ENCODE measurements around the gene RIMKLB.

RIMKLB gene

DNA sequence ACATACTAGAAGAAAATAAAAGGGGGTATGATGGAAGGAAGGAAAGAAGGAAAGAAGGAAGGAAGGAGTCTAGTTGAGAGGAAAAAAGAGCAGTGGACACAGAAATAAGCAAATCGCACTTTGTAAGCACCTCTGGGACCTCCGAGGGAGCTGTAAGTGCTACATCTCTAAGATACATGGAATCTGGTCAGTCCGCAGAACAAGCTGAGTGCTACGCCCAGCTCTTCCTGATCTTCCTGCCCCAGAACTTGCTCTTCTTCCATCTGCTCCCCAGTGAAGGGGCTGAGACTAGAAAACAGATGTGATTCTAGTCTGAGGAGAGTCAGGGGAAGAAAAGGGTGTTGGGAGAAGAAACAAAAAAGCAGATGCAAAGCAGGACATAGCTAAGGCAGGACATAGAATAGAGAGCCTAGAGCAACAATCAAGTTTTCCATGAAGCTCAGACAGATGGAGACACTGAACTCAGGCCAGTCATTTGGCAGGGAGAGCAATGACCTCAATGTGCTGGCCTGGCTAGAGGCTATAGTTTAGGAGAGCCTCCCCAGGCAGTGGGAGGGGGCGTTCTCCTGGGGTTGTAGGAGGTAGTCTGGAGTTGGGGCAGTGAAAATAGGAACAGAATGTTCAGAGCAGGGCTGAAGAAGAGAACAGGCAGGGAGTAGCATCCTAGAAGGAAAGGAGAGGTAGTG lies 33.4 kb upstream of the RIMKLB start:
- TF ChIP-seq, protein P1, sequence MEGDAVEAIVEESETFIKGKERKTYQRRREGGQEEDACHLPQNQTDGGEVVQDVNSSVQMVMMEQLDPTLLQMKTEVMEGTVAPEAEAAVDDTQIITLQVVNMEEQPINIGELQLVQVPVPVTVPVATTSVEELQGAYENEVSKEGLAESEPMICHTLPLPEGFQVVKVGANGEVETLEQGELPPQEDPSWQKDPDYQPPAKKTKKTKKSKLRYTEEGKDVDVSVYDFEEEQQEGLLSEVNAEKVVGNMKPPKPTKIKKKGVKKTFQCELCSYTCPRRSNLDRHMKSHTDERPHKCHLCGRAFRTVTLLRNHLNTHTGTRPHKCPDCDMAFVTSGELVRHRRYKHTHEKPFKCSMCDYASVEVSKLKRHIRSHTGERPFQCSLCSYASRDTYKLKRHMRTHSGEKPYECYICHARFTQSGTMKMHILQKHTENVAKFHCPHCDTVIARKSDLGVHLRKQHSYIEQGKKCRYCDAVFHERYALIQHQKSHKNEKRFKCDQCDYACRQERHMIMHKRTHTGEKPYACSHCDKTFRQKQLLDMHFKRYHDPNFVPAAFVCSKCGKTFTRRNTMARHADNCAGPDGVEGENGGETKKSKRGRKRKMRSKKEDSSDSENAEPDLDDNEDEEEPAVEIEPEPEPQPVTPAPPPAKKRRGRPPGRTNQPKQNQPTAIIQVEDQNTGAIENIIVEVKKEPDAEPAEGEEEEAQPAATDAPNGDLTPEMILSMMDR (IDR thresholded peaks at IDR 0.05; ENCODE audit: low read depth, low read length): no peak
- DNase-seq (ENCODE audit: extremely low read depth, low read depth): no peak

DNA sequence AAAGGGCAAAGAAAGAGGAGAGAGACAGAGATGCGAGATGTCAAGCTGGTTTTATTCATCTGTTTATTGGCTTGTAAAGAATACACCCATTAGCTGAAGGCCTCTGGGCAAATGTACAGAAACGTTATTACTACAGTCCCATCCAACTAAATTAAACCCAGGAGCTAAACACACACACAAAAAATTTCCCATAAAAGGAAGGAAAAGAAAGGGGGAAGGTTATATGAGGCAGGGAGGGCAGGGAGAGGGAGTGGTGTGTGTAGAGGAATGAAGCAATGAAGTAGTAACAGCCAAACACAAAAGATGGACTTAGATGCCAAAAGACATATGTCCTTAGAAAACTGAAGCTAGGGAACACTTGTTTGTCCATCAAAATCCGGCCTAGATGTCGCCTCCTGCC lies 32.0 kb upstream of the RIMKLB start:
- TF ChIP-seq, protein P1 (IDR thresholded peaks at IDR 0.05; ENCODE audit: low read depth, low read length): no peak

DNA sequence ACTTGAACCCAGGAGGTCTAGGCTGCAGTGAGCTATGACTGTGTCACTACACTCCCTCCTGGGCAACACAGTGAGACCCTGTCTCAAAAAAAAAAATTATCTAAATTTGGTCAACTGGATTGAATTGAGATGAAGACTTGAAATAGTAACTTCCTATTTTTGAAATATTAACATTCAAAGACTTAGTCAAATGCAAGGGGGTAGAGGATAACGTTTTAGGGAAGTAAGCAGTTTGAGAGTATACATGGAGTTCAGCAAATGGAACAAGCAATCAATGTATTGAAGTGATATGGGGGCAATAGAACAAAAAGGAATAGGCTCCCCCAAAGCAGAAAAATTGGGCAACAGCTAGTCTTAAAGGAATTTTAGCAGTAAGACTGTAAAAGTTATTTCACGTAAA lies 30.5 kb upstream of the RIMKLB start:
- TF ChIP-seq, protein P1 (IDR thresholded peaks at IDR 0.05; ENCODE audit: low read depth, low read length): no peak
- no peak for DNase-seq (ENCODE audit: extremely low read depth, low read depth)

More for the DNA sequence above, 32.0 kb upstream of the RIMKLB start:
- peak; percentile 15 for DNase-seq (ENCODE audit: extremely low read depth, low read depth)

DNA sequence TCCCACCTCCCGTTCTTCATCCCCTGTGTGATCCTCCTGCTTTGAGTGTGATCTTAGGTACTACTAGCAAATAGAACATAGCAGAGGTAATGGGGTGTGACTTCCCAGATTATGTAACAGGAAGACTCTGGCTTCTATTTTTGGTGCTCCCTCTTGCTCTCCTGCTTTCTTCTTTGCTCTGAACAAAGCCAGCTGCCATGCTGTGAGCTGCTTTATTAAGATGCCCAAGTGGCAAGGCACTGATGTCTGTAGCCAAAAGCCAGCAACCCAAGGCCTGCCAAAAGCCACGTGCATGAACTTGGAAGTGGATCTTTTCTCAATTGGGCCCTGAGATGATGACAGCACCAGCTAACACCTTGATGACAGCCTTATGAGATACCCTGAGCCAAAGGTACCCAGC lies 29.4 kb upstream of the RIMKLB start:
- TF ChIP-seq, protein P1 (IDR thresholded peaks at IDR 0.05; ENCODE audit: low read depth, low read length): no peak
- DNase-seq (ENCODE audit: extremely low read depth, low read depth): no peak

DNA sequence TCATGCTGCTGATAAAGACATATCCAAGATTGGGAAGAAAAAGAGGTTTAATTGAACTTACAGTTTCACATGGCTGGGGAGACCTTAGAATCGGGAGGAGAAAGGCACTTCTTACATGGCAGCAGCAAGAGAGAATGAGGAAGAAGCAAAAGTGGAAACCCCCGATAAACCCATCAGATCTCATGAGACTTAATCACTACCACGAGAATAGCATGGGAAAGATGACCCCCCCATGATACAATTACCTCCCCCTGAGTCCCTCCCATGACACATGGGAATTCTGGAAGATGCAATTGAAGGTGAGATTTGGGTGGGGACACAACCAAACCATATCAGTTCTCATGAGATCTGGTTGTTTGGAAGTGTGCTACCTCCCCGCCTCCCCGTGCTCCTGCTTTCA lies 25.4 kb upstream of the RIMKLB start:
- TF ChIP-seq, protein P1 (IDR thresholded peaks at IDR 0.05; ENCODE audit: low read depth, low read length): no peak

DNA sequence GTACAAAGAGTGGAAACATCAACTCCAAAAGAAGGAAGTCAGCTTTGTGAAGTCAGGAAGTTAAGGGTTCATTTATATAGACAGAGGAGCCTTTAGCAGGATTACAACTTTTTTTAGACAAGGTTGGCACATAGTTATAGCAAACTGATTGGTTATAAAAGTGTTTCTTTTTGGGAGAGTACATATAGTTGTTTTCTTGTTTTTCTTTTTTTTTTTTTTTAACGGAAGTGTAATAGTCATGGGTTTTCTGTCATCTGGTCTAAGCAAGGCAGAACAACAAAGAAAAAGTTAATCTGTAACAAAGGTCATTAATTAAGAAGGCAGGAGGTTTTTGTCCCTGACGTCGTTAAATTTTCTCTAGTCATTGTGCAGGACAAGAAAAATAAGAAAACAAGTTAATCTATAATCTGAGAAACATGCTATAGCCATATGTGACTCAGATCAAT lies 22.2 kb upstream of the RIMKLB start:
- TF ChIP-seq, protein P1 (IDR thresholded peaks at IDR 0.05; ENCODE audit: low read depth, low read length): no peak

More for the DNA sequence above, 25.4 kb upstream of the RIMKLB start:
- DNase-seq (ENCODE audit: extremely low read depth, low read depth): no peak

DNA sequence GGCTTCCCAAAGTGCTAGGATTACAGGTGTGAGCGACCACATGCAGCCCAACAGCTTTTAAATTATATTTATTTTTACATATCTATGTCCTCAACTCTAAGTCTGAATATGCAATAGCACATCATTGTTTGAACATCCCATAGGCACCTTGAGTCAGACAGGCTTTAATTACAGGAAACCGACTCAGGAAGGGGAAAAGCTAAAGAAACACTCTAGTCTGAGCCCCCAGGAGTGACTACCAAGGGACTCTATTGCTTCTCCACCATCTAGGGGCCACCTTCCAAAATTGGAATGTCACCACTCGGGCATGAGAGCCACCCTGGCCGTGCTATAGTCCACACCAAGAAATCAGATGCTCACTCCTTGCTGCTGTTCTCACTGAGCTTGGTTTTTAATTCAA lies 21.1 kb upstream of the RIMKLB start:
- DNase-seq (ENCODE audit: extremely low read depth, low read depth): no peak
- TF ChIP-seq, protein P1 (IDR thresholded peaks at IDR 0.05; ENCODE audit: low read depth, low read length): no peak

More for the DNA sequence above, 22.2 kb upstream of the RIMKLB start:
- no peak for DNase-seq (ENCODE audit: extremely low read depth, low read depth)
